Activated naive CD8-positive, alpha-beta T cell treated with anti-CD3 and anti-CD28 coated beads, Interleukin-2, amount 50 U/mL, for 16 hours (primary cell): ENCODE data around the gene C2CD4A.
"Not testable (repeated sequence)": the region's sequence is repeated elsewhere in the genome, so short reads cannot be mapped to it uniquely, and the experiment has no call there.

Experiments used
- DNase-seq: peaks from one replicate; pipeline ENCODE4 v3.0.0-alpha.2; 2020; ENCODE audit warnings: low read depth, low spot score

C2CD4A gene, protein sequence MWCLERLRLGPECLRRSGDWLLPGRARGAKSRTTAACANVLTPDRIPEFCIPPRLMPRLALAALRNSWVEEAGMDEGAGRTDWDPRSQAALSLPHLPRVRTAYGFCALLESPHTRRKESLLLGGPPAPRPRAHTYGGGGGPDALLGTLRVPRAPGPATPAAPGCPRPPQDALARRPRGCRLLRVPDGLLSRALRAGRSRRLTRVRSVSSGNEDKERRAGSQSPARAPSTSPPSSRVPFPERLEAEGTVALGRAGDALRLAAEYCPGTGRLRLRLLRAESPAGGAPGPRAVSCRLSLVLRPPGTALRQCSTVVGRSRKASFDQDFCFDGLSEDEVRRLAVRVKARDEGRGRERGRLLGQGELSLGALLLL

GRCh38 chr15:62066663-62067447 lies at the start of gene C2CD4A:
C2CD4A (plus strand) TSS chr15:62066977; CDS start chr15:62067614, 637 bp downstream.
- no peak for DNase-seq

DNA sequence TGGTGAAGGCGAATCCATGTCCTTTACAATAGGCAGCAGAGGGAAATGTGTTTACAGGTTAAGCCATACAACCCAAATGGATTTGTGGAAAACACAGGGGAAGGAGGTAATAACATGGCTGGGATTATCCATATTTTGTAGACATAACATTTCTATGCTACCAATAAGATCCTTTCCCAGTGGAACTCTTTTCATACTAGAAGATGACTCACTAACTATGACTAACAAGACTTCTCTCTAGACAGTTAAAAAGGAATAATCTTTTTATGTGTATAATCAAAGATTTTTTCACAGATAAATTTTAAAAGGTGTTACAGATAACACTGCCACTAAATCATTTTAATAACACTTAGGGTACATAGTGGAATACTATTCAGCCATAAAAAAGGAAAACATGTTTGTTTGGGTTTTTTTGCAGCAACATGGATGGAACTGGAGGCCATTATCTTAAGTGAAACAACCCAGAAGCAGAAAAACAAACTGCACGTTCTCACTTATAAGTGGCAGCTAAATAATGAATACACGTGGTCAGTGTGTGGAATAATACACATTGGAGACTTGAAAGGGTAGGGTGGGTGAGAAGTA lies 46.1 kb upstream of the C2CD4A start:
- DNase-seq = no peak

DNA sequence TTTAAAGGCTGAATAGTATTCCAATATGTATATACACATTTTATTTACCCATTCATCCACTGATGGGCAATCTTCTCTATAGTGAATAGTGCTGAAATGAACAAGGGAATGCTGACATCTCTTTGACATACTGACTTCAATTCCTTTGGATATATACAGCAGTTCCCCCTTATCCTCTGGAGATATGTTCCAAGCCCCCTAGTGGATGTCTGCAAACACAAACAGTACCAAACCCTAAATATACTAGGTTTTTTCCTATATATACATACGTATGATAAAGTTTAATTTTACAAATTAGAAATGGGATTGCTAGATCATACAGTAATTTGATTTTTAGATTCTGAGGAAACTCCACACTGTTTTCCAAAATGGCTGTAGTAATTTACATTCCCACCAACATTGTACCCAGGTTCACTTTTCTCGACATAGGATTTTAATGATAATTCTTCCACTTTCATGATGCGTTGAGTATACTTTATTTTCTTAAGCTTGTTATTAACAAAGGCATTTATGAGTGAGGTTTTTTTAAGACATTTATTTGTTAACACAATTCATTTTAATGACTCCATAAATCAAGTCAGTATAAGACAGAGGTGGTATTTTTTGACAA lies 44.7 kb upstream of the C2CD4A start:
- no peak for DNase-seq

DNA sequence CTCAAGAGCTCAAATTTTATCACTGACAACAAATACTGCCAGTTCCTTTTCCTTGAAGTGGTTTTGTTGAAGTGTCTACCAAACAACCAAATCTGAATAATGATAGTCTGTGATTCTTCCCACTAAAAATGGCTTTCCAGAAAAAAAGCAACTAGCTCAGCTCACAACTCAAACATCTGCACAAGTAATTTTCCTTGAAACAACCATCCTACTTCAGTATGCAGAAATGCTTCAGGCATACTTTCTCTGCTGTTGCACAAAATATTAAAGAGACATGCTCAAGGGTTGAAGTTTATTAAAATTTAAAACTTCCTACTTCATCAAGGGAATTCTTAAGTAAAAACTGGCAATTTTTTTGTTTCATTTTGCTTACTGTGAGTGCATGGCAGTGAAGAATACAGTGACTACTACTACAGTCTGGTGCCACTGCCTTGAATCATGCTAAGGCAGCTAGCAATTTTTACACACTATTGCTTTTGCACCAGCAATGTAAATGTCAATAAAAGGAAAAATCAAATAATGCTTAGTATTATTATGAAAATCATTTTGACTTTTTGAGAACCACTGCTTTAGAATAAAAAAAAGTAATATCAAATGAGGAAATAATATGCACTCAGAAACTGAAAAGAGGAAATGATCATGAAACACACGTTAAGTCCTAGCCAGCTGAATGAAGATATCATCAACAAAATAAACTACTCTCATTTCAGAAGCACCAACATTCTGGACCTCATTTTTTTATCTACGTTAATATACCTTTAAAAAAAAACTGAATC lies 40.1 kb upstream of the C2CD4A start:
- DNase-seq = no peak

DNA sequence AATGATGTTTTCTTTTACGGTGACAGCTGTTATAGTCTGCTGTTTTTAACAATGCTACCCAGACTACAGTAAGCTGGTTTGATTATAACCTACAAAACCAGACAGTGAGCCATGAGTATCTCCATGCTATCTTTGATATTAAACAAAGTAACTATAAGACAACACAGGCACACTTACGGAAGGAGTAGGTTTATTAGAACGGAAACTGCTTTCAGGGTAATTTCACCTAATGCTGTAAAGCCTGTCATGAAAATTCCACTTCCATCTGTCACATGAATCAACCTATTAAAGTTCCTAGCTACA lies 39.6 kb upstream of the C2CD4A start:
- no peak for DNase-seq

- no peak for DNase-seq
Measured at GRCh38 chr15:62027916-62028315, 38.9 kb upstream of the C2CD4A start.

DNA sequence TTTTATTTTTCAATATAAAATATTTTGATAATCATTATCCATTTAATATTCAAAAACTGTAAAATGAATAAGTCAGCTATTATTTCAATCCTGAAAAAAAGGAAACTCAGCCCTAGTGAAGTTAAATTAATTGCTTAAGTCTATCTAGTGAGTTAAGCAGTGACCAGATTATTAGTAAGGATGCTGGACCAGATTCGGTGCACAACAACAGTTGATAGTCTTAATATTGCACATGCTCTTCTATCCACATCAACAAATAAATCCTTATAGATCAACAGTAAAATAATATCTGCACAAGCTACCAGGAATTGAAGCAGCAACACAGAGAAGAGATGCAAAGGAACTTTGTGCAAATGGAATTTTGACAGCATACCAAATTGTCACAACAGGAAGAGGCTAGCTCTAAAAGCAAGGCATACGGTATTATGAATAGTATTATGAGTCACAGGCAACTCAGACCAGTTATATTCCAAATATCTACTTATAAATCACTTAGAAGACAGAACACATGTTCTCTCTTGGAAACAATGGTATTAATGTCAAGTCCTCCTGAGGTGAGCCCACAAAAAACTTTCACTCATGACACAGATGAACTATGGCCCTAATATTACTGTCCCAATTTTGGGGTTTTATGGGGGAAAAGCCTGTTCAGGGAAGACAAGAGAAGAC lies 31.4 kb upstream of the C2CD4A start:
- DNase-seq = no peak

- DNase-seq = no peak
Measured at GRCh38 chr15:62046078-62046743, 20.6 kb upstream of the C2CD4A start.

- DNase-seq = no peak
Measured at GRCh38 chr15:62047282-62047827, 19.4 kb upstream of the C2CD4A start.

- not testable (repeated sequence) for DNase-seq
Measured at GRCh38 chr15:62048254-62048653, 18.5 kb upstream of the C2CD4A start.

- no peak for DNase-seq
Measured at GRCh38 chr15:62050115-62050514, 16.7 kb upstream of the C2CD4A start.

DNA sequence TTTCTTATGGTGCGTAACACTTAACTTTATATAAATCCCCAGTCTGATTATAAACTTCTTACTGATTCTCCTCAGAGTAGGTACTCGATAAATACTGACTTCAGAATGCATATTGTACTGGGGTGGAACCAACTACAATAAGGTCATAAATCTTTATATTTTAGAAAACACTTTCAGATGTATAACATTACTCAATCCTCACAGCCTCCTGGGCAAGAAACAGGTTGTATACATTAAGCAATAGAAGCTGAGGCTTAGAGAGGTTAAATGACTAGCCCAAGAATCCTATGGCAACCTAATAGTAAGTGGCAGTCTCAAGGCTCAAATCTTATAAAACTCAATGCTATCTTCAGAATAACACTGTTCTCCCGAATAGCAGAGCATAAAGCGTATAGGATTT lies 15.6 kb upstream of the C2CD4A start:
- DNase-seq = no peak

GRCh38 chr15:62052713-62053112 lies 14.1 kb upstream of the C2CD4A start:
- DNase-seq = no peak

DNA sequence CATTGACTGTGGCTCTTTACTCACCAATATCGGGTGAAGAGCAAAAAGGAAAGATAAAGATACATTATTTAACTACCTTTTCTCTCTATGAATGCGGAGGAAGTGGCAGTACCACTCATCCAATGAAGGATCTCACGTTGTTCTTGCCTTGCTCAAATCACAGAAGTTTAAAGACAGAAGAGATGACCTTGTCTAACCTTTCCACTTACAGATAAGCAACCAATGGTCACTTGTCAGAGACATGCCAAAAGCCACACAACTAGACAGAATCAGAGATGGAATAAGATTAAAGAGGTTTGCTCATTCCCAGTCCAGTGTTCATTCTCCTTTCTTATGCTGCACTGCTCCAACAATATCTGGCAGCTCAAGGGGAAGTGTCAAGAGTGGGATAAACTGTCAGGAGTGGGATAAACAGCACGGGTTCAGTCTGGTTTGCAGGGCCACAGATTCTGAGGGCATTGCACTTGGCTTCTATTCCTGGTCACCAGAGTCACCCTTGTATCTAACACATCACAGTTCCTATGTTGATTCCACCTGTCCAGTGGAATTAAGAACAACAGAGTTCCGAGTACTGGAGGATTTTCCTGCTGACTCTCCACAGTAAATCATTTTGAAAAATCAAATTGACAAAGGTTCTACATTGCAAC lies 13.2 kb upstream of the C2CD4A start:
- no peak for DNase-seq

DNA sequence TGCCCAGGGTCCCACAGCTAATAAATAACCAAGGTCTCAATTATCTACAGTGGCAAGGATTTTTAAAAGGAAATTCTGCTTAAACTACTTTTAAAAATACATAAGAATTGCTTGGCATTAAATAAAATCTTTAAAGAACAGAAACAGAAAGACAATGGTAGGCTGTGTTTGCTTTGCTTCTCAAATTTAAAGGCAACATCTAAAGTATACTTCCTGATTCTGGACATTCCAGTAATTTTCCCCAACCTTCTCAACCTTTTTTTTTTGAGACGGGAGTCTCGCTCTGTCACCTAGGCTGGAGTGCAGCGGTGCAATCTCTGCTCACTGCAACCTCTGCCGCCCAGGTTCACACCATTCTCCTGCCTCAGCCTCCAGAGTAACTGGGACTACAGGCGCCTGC lies 11.8 kb upstream of the C2CD4A start:
- DNase-seq = no peak

- no peak for DNase-seq
Measured at GRCh38 chr15:62057341-62057980, 9.3 kb upstream of the C2CD4A start.

- no peak for DNase-seq
Measured at GRCh38 chr15:62058327-62059028, 8.3 kb upstream of the C2CD4A start.

GRCh38 chr15:62059108-62059815 lies 7.5 kb upstream of the C2CD4A start:
- DNase-seq = no peak
